ENCODE results near the gene C1QTNF12.

DNA sequence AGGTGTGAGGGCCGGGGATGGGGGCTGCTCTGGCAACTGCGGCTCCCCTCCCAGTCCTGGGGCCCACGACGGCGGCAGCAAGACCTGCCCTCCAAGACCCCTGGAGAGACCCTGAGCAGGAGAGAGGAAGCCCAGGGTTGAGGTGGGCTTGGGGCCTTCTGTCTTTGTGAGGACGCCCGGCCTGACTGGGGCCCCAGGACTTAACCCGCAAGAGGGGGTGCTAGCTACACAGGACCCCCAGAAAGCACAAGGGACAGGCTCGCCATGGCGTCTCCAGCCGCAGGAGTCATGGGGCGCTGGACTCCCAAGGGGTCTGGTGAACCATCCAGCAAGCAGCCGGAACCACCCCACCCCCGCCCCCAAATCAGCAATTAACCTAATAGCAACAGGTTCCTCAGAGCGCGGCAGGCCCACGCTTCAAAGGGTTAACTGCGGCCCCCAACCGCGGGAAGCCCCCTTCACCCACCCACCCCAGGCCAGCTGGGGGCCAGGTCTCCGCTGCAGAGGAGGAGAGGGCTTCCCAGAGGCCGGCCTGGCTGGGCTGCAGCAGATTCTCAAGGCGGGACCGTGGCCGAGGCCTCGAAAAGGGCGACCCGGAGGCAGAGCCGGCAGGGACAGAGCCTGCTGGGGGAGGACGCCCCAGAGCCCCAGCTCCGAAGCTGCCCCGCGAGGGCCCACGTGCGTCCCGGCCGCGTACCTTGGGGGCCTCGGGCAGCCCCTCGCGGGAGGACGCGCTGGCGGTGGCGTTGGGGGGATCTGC lies 525 bp downstream of the C1QTNF12 start:
- no peak for TF ChIP-seq CTCF (IDR thresholded peaks at IDR 0.05)
- TF ChIP-seq POLR2A (IDR thresholded peaks at IDR 0.05) = no peak

Data from Peyer's patch (tissue), 4 donors.